ENCODE results near the gene ELL2.

ELL2 gene

GRCh38 chr5:95983509-95983908, 21.9 kb upstream of the ELL2 start:
- no peak for DNase-seq (ENCODE audit: low read depth, low spot score)

- no peak for DNase-seq (ENCODE audit: low read depth, low spot score)
Measured at GRCh38 chr5:95983080-95983479, 21.4 kb upstream of the ELL2 start.

GRCh38 chr5:95976606-95977005, 15.0 kb upstream of the ELL2 start:
- no peak for DNase-seq (ENCODE audit: low read depth, low spot score)

GRCh38 chr5:95975703-95976102, 14.1 kb upstream of the ELL2 start:
- DNase-seq (ENCODE audit: low read depth, low spot score): no peak

- no peak for DNase-seq (ENCODE audit: low read depth, low spot score)
Measured at GRCh38 chr5:95973793-95974325, 12.2 kb upstream of the ELL2 start.

- no peak for DNase-seq (ENCODE audit: low read depth, low spot score)
Measured at GRCh38 chr5:95972196-95972595, 10.5 kb upstream of the ELL2 start.

GRCh38 chr5:95970359-95970704, 8.7 kb upstream of the ELL2 start:
- DNase-seq (ENCODE audit: low read depth, low spot score): no peak

GRCh38 chr5:95969651-95970358, 8.2 kb upstream of the ELL2 start:
- no peak for DNase-seq (ENCODE audit: low read depth, low spot score)

GRCh38 chr5:95969055-95969454, 7.4 kb upstream of the ELL2 start:
- no peak for DNase-seq (ENCODE audit: low read depth, low spot score)

GRCh38 chr5:95967236-95967635, 5.6 kb upstream of the ELL2 start:
- DNase-seq (ENCODE audit: low read depth, low spot score): no peak

- DNase-seq (ENCODE audit: low read depth, low spot score): no peak
Measured at GRCh38 chr5:95966005-95966404, 4.4 kb upstream of the ELL2 start.

GRCh38 chr5:95963650-95964410, 2.2 kb upstream of the ELL2 start:
- DNase-seq (ENCODE audit: low read depth, low spot score): no peak

- no peak for DNase-seq (ENCODE audit: low read depth, low spot score)
Measured at GRCh38 chr5:95962785-95963184, 1.1 kb upstream of the ELL2 start.

- no peak for DNase-seq (ENCODE audit: low read depth, low spot score)
Measured at GRCh38 chr5:95962475-95962773, 773 bp upstream of the ELL2 start.

- DNase-seq (ENCODE audit: low read depth, low spot score): no peak
Measured at GRCh38 chr5:95960667-95961616, 709 bp downstream of the ELL2 start.

- DNase-seq (ENCODE audit: low read depth, low spot score): no peak
Measured at GRCh38 chr5:95959888-95960666, 1.6 kb downstream of the ELL2 start.

GRCh38 chr5:95959051-95959887, 2.4 kb downstream of the ELL2 start:
- no peak for DNase-seq (ENCODE audit: low read depth, low spot score)

- no peak for DNase-seq (ENCODE audit: low read depth, low spot score)
Measured at GRCh38 chr5:95958310-95959014, 3.2 kb downstream of the ELL2 start.

- no peak for DNase-seq (ENCODE audit: low read depth, low spot score)
Measured at GRCh38 chr5:95957561-95958203, 4.0 kb downstream of the ELL2 start.

All from brain pericyte (primary cell).